Cerebellar nuclear complex (tissue), 1 donor: ENCODE measurements around the gene BTK.

Experiments used
- DNase-seq, 2 experiments: peaks; one replicate each; lab custom pipeline; 2025; lab: John Stamatoyannopoulos, UW

BTK gene

DNA sequence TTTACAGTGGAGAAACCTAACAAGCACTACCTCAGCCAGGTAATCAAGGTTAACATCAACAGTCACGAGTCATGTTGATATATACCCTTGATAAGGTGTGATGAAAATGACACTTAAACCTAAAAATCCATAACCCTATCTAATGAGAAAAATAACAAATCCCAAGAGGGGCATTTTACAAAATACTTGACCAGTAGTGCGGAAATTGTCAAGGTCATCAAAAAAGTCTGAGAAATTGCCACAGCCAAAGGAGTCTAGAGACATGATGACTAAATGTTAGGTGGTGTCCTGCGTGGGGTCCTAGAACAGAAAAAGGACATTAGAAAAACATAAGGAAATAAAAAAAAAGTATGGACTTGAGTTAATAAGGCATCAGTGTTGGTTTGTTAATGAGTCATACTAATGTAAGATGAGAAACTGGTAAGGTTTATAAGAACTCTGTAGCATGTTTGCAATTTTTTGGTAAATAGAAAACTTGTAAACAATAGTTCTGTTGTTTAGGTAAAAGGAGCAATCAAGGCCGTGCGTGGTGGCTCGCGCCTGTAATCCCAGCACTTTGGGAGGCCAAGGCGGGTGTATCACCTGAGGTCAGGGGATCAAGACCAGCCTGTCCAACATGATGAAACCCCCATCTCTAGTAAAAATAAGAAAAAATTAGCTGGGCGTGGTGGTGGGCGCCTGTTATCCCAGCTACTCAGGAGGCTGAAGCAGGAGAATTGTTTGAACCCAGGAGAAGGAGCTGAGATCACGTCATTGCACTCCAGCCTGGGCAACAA lies 7.7 kb upstream of the BTK start:
- no peak for DNase-seq

GRCh38 chrX:101391831-101392230 lies 5.8 kb upstream of the BTK start:
- DNase-seq, result no peak

- peak in 1 of 2 experiments; percentile 27 for DNase-seq
Observed at GRCh38 chrX:101390664-101391525, 4.9 kb upstream of the BTK start, which contains the start of gene RPL36A. Gene RPL36A (plus strand): TSS chrX:101391011. CDS start chrX:101391044, 33 bp downstream.

GRCh38 chrX:101388604-101389003 lies 2.6 kb upstream of the BTK start:
- no peak for DNase-seq

DNA sequence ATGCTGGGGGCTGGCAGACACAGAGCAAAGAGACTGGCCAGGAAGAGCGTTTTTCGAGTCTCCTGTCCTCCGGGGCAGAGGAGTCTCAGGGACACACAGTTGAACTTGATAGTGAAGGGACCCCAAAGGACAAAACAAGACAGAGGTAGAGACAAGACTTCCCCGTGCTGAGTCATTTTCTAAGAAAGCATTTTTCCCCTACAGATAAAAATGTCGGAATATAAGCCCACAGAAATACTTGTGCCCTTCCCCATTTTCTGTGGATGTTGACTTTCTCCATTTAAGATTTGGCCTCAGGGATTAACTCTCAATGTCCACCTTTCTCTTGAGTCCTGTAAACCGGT lies 523 bp upstream of the BTK start:
- no peak for DNase-seq

DNA sequence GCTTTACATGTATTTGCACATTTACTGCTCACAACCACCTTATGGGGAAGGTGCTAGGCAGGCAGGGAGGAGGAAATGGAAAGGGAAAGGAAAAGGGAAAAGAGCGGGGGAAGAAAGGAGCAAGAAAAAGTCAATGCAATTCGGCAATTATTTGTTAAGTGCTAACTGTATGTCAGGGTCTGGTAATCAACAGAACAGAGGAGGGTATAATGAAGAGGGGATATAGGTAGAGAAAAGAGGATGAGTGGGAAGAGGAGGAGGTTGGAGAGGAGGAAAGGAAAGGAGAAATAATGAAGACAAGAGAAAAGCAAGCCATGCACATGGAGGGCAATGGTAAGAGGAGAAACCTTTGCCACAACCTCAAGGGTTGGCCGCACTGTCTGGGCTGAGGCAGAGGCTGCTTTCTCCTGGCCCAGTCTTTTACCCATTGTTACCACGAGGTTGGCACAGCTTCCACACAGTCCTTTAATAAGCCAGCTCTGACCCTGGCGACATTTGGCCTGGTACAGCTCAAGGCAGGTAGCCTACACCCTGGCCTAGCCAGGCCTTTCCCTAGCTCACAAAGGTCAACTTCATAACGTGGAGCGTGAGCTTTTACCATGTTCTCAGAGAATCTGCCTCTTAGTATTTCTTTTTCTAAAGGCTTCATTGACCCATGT lies 836 bp downstream of the BTK start:
- no peak for DNase-seq

- DNase-seq, result no peak
Observed at GRCh38 chrX:101383679-101384205, 2.2 kb downstream of the BTK start.

- no peak for DNase-seq
Observed at GRCh38 chrX:101377547-101377946, 8.4 kb downstream of the BTK start.

- DNase-seq, result no peak
Observed at GRCh38 chrX:101370888-101371504, 15.0 kb downstream of the BTK start.

- no peak for DNase-seq
Observed at GRCh38 chrX:101369687-101370086, 16.3 kb downstream of the BTK start.

DNA sequence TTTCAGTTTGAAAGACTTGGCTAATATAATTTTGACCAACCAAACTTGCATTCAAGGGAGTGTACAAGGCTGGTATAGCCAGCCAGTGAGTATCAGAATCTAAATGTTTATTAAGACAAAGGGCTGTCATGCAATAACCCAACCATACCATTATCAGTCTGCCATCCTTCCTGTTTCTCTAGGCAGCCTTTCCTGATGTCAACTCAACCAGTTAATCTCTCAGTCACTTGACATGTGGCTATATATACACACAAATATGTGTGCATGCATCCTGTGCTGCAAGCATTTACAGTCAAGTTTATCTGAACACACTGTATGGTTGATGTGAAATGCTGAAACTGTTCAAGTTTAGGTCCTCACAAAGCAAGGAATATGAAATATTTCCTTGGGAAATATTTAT lies 17.2 kb downstream of the BTK start:
- DNase-seq, result no peak

- no peak for DNase-seq
Observed at GRCh38 chrX:101365301-101365795, 20.6 kb downstream of the BTK start.

DNA sequence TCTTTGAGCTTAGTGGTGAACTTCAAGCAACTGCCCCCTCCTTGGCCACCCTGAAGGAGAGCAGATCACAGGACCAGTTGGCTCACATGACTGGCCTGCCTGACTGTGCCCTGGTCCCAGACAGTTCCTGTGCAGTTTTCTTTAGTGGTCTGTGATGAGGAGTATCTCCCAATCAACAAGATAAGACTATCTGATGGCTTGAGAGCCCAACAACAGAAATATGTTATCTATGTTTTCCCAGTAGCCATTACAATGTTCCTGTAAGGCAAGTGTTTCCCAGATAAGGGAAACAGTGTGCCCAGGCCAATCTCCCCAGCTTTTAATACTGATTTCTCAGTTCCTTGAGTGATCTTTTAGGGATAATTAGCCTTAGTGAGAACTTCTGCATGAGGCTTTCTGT lies 23.2 kb downstream of the BTK start:
- DNase-seq, result no peak

DNA sequence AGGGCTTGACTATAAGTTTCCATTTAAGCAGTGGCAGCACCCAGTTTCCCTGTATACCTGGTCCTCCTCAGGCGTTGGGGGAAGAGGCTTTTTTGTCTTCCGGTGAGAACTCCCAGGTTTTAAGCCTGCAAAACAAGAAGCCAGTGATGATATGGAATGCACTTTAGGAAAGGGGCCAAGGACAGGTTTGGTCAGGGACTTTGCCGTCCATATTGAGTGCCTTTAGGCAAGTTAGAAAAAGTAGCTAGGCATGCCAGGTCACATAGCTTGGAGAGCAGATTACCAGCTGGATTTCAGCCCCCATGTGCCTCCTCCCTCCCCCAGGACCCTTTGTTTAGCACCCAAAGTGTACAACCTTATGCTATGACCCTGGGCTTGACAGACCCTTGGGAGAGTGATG lies 23.9 kb downstream of the BTK start:
- DNase-seq, result no peak

DNA sequence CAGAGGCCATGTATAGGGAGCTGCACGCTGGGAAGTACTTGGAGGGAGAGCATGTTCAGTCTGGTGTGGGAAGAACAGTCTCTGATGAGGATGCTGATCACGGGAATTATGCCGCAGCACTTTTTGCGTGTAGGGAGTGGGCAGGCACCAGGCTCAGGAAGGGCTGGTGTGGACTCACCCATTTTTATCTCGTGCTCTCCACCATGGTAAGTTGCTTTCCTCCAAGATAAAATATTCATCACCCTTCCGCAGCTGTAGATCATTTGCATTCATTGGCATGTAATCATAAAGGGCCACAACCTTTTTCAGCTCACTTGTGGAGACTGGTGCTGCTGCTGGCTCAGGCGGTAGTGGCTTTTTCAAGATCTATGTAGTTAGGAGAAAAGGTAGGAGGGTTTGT lies 25.6 kb downstream of the BTK start:
- DNase-seq, result no peak

GRCh38 chrX:101359966-101360365 lies 26.0 kb downstream of the BTK start:
- no peak for DNase-seq

DNA sequence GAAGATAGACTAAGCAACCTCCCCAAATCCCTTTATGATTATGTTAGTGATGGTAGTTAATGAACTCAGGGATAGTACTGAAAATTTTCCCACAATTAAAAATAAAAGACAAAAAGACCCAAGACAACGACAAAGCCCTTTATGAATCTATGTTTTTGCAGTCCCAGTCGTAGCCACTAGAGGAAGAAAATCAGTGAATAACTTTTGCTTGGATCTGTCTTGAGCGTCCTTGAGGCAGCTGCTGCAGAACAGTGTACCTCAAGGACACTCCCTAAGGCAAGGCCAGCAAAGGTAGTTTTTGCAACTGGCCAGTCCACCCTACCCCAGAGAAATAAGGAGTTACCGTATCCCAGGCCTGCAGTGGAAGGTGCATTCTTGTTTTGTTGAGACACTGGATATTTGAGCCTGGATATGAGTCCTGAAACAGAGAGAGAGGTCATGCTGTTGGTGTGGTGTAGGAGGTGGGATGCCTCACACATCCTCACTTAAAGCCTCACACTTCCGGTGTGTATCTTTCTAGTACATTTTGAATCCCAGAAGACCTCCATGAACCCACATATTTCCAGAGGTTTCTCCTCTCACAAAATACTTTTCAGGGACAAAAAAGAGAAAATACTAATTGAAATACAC lies 28.7 kb downstream of the BTK start:
- DNase-seq, result no peak

- no peak for DNase-seq
Observed at GRCh38 chrX:101349193-101349562, 36.8 kb downstream of the BTK start.

GRCh38 chrX:101348452-101349192 lies 37.4 kb downstream of the BTK start, which contains the start of gene TIMM8A:
Gene TIMM8A (minus strand): TSS chrX:101348742. CDS start chrX:101348664, 78 bp downstream.
- no peak for DNase-seq

GRCh38 chrX:101347859-101348451 lies 38.0 kb downstream of the BTK start:
- no peak for DNase-seq
